Prostate gland (tissue), 2 donors: ENCODE data around the gene ARHGAP9.

Experiments
- POLR2A ChIP-seq: fragments of 450-650 bp; IDR thresholded peaks from one replicate; pipeline ENCODE4 v1.6.1; 2016; ENCODE audit warnings: antibody characterized with exemption, mild to moderate bottlenecking
- POLR2AphosphoS5 ChIP-seq: sonication (generic); formaldehyde crosslinking; IDR thresholded peaks from one replicate; pipeline ENCODE4 v1.6.1; 2017; ENCODE audit warnings: antibody characterized with exemption
- TF ChIP-seq, protein P1 (sequence below), 4 experiments: fragments of 200-600 bp in 2 of 4; fragments of 450-650 bp in 2 of 4; sonication (generic) in 2 of 4; IDR thresholded peaks; 1 replicate in 3 of 4; 2 replicates in 1 of 4; pipeline ENCODE4 v1.5.1; 2016 to 2019; ENCODE audit warnings: antibody characterized with exemption in 4 of 4, mild to moderate bottlenecking in 2 of 4, moderate library complexity in 2 of 4

DNA sequence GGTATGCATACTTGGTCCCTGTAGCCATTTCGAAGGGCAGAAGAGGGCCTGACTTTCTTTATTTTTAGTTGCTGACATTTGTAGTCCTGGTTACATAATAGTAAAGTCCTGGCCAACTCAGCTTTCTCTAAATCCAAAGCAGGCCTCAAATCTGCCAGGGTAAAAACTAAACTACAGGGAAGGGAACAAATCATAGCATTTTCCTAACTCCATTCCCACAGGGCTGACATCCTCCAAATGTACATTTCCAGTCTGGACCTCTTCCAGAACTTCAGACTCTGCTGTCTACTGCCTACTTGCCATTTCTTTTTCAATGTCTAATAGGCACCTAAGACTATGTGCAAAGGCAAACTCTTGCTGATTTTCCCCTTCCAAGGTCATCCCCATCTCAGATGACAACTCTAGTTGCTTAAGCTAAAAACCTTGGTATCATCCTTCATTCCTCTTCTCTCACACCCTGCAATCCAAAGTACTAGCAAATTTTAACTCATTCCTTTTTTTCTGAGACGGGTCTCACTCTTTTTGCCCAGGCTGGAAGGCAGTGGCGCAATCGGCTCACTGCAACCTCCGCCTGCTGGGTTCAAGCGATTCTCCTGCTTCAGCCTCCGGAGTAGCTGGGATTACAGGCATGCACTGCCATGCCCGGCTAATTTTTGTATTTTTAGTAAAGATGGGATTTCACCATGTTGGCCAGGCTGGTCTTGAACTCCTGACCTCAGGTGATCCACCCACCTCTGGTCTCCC is 38.7 kb upstream of the ARHGAP9 start:
- TF ChIP-seq, protein P1, sequence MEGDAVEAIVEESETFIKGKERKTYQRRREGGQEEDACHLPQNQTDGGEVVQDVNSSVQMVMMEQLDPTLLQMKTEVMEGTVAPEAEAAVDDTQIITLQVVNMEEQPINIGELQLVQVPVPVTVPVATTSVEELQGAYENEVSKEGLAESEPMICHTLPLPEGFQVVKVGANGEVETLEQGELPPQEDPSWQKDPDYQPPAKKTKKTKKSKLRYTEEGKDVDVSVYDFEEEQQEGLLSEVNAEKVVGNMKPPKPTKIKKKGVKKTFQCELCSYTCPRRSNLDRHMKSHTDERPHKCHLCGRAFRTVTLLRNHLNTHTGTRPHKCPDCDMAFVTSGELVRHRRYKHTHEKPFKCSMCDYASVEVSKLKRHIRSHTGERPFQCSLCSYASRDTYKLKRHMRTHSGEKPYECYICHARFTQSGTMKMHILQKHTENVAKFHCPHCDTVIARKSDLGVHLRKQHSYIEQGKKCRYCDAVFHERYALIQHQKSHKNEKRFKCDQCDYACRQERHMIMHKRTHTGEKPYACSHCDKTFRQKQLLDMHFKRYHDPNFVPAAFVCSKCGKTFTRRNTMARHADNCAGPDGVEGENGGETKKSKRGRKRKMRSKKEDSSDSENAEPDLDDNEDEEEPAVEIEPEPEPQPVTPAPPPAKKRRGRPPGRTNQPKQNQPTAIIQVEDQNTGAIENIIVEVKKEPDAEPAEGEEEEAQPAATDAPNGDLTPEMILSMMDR (IDR thresholded peaks at IDR 0.05) = no peak
- TF ChIP-seq POLR2A (no peak), POLR2AphosphoS5 (no peak)
